ENCODE results near the gene GTF2IRD1. TPM values are rescaled to one million over a fixed set of nuclear protein-coding genes. Genes with fewer than 3 reads are reported as not detected.
A peak's percentile ranks its signal among the peaks of the same experiment; 100 is the strongest.
"Not testable (repeated sequence)": the region's sequence is repeated elsewhere in the genome, so short reads cannot be mapped to it uniquely, and the experiment has no call there.

GTF2IRD1 gene
- total RNA-seq, 2 experiments from 2014 or later = 4.9 to 6.6 TPM

DNA sequence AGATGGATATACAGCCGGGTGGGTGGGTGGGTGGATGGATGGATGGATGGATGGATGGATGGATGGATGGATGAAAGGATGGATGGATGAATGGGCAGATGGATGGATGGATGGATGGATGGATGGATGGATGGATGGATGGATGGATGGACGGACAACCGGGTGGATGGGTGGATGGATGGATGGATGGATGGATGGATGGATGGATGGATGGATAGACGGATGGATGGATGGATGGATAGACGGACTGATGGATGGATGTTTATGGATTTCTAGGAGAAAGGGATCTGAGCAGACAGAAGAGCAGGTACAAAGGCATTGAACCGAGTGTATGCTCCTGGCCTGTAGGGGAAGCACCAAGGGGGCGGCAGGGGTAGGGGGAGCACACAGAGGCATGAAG, 75.1 kb downstream of the GTF2IRD1 start:
- H3K4me1 Mint-ChIP-seq (ENCODE audit: low read depth); H3K27ac Mint-ChIP-seq; intact Hi-C loops (cut with micrococcal nuclease); CTCF ChIA-PET; POLR2A ChIA-PET; DNase-seq; H3K4me3 Mint-ChIP-seq; H3K27me3 Mint-ChIP-seq; H3K36me3 Mint-ChIP-seq; H3K9me3 Mint-ChIP-seq: not testable (repeated sequence)

DNA sequence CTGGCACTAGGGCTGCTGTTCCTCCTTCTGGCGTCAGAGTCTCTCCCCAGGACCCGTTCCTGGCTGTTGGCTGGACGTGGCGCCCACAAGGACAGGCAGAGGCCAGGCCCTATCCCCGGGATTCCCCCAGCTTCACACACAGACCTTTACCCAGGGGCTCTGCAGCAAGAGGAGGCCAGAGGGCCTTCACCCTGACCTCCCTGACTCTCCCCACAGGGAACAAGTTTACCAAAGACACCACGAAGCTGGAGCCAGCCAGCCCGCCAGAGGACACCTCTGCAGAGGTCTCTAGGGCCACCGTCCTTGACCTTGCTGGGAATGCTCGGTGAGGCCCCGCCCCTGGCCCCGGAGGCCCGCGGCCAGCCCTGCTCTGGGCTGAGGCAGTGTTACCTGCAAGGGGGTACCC, 82.2 kb downstream of the GTF2IRD1 start:
- POLR2A ChIA-PET = no interaction called here
- H3K27ac Mint-ChIP-seq = no peak overlapping the region
- no peaks in the 10 kb centered on the region for H3K27me3 Mint-ChIP-seq

DNA sequence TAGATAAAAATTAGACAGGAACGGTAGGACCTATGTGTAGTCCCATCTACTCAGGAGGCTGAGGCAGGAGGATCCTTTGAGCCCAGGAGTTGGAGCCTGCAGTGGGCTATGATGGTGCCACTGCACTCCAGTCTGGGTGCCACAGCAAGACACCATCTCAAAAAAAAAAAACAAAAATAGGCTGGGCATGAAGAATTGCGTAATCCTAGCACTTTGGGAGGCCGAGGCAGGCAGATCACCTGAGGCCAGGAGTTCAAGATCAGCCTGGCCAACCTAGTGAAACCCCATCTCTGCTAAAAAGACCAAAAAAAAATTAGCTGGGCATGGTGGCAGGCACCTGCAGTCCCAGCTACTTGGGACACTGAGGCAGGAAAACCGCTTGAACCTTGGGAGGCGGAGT, 88.2 kb downstream of the GTF2IRD1 start:
- H3K4me1 Mint-ChIP-seq (ENCODE audit: low read depth); POLR2A ChIA-PET; H3K36me3 Mint-ChIP-seq; DNase-seq; H3K9me3 Mint-ChIP-seq; intact Hi-C loops (cut with micrococcal nuclease); CTCF ChIA-PET; H3K4me3 Mint-ChIP-seq; H3K27ac Mint-ChIP-seq; H3K27me3 Mint-ChIP-seq: not testable (repeated sequence)

More for the DNA sequence above, 82.2 kb downstream of the GTF2IRD1 start:
- intact Hi-C loops (cut with micrococcal nuclease) = no loop called here
- DNase-seq = no peak
- CTCF ChIA-PET = no interaction called here
- H3K9me3 Mint-ChIP-seq = no peaks in the 10 kb centered on the region
- no peaks in the 10 kb centered on the region for H3K4me1 Mint-ChIP-seq (ENCODE audit: low read depth)
- no peaks in the 10 kb centered on the region for H3K36me3 Mint-ChIP-seq
- no peak overlapping the region for H3K4me3 Mint-ChIP-seq

DNA sequence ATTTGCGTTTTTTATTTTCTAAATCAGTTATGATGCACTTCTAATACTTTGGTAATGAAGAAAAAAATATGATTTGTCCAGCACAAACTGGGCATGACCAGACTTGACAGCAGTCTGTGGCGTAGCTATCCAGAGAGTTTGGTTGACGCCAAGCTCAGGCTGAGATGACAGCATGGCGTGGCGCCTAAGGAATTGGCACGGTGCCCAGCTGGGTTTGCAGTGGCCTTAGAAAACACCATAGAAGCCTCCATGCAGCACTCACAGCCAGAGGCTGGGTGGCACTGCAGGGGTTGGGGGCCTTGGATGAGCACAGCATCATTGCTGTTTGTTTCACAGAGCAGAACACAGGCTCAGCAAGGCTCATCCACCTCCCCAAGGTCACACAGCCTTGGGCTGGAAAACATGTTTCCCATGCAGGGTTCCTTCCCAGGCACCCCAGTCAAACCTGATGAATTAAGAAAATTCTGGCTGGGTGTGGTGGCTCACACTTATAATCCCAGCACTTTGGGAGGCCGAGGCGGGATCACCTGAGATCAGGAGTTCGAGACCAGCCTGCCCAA, 88.9 kb downstream of the GTF2IRD1 start:
- H3K9me3 Mint-ChIP-seq = peaks cover 8% of the 10 kb centered on the region
- H3K27me3 Mint-ChIP-seq = no peaks in the 10 kb centered on the region

DNA sequence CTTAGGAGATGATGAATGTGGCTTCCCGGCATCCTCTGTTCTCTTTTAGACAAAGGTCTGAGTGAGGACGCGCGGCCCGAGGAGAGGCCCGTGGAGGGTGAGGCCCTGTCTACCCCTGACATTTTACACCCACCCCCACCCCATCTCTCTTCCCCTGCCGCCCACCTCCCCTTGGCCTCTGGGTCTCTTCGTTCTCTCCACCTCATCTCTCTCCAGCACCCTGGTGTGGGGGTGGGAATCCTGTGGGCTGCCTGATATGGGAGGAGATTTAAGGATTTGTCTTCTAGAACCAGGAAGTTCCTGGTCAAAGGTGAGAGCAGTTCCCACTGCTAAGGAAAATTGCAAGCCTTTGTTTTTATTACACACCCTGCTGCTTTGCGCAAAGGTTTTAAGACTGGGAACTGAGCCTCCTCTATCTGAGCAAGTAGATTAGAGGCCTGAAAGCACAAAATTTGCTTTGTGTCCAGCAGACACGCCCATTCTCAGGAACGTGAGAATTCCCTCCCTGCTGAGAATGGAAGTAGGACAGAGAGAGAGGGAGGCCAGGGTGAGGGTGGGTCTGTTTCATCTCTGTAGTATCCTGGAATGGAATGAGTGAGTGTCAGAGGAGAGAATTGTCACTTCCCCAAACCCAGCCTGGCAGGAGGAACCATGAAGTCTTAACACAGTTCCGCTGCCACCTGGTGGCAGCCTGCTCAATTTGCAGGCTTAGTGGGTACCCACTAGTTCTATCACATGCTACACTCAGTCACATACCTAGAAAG, 91.2 kb downstream of the GTF2IRD1 start:
- intact Hi-C loops (cut with micrococcal nuclease) = loop anchor here (1.0 to 5.0 kb wide), 2 partner anchors 95 to 128 kb away; no protein-coding TSS in a partner anchor
- Mint-ChIP-seq H3K4me3 (no peak overlapping the region), H3K27ac (no peak overlapping the region), H3K36me3 (peaks cover 9% of the 10 kb centered on the region), H3K9me3 (peaks cover 8% of the 10 kb centered on the region), H3K27me3 (no peaks in the 10 kb centered on the region), H3K4me1 (ENCODE audit: low read depth) (no peaks in the 10 kb centered on the region)
- CTCF ChIA-PET = interaction anchor here (1.3 to 1.9 kb wide), 5 partner anchors 95 to 338 kb away, joined by 3 to 12 read pairs (median 9); no protein-coding TSS in a partner anchor
- POLR2A ChIA-PET = no interaction called here
- DNase-seq = peak; percentile 58

More for the DNA sequence above, 88.9 kb downstream of the GTF2IRD1 start:
- Mint-ChIP-seq H3K36me3 (peaks cover 9% of the 10 kb centered on the region), H3K4me1 (ENCODE audit: low read depth) (no peaks in the 10 kb centered on the region), H3K4me3 (no peak overlapping the region), H3K27ac (no peak overlapping the region)
- intact Hi-C loops (cut with micrococcal nuclease) = no loop called here
- ChIA-PET POLR2A (no interaction called here), CTCF (interaction anchor here (1.6 kb wide), 1 partner anchor 92 kb away, joined by 6 read pairs; no protein-coding TSS in a partner anchor)
- DNase-seq = no peak

DNA sequence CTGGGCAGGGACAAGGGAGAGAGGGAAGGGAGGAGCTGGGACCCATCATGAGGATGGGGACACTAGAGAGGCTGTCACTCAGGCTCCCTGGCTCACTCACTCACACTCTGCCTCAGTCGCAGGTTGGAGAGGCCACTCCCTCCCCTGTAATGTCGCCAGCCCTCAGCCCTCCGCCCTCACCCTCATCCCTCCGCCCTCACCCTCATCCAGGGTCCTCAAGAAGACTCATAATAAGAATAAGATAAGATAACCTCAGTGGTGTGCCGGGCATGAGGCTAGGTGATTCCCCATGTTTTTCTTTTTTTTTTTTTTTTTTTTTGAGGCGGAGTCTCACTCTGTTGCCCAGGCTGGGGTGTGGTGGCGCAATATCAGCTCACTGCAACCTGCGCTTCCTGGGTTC, 92.2 kb downstream of the GTF2IRD1 start:
- Mint-ChIP-seq H3K4me3 (no peak overlapping the region), H3K9me3 (peaks cover 8% of the 10 kb centered on the region), H3K27me3 (no peaks in the 10 kb centered on the region), H3K27ac (no peak overlapping the region), H3K36me3 (peaks cover 9% of the 10 kb centered on the region), H3K4me1 (ENCODE audit: low read depth) (no peaks in the 10 kb centered on the region)
- POLR2A ChIA-PET = no interaction called here
- no peak for DNase-seq
- intact Hi-C loops (cut with micrococcal nuclease) = loop anchor here (1.0 to 5.0 kb wide), 2 partner anchors 96 to 129 kb away; no protein-coding TSS in a partner anchor
- CTCF ChIA-PET = interaction anchor here (0.6 to 1.6 kb wide), 5 partner anchors 96 to 340 kb away, joined by 3 to 9 read pairs (median 5); no protein-coding TSS in a partner anchor

DNA sequence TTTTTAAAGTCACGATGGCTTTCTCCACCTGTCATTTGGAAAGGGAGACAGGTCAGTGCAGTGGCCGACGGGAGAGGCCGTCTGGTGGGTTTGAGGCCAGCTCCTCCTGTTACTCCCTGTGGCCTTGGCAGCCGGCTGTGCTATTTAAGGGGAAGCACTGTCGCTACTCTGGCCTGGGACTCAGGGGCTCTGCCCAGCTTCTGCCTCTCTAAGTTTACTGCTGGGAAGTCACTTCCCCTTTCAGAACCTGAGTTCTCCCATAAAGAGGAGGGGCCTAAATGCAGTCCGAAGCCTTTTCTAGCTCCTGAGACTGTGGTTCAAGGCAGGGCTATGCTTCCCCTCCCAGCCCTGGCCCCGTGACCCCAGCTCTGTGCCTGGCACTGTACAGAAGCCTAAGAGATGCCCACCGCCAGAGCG, 99.9 kb downstream of the GTF2IRD1 start:
- H3K27ac Mint-ChIP-seq; H3K4me1 Mint-ChIP-seq (ENCODE audit: low read depth); H3K27me3 Mint-ChIP-seq; intact Hi-C loops (cut with micrococcal nuclease); H3K4me3 Mint-ChIP-seq; DNase-seq; H3K9me3 Mint-ChIP-seq; H3K36me3 Mint-ChIP-seq; POLR2A ChIA-PET: not testable (repeated sequence)
- CTCF ChIA-PET = interaction anchor here (1.3 kb wide), 1 partner anchor 13 kb away, joined by 5 read pairs; no protein-coding TSS in a partner anchor

DNA sequence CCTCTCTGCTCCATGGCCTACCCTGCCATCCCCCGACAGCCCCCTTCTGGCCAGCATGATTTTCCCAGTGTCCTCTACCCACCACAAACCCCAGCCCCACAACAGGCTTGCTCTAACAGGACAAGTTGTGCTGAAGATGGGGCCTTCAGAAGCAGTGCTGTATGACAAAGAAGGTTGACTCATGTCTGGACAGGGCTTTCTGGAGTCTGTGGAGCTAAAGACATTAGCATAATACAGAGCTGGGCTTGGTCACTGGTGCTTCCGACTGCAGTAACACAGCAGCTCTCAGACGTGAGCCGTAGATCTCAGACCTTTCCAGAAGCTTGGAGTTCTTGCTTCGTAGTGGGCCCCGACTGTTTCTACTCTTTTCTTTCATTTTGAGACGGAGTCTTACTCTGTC, 100.5 kb downstream of the GTF2IRD1 start:
- H3K4me1 Mint-ChIP-seq (ENCODE audit: low read depth) = no peaks in the 10 kb centered on the region
- CTCF ChIA-PET = interaction anchor here (1.3 kb wide), 1 partner anchor 12 kb away, joined by 5 read pairs; no protein-coding TSS in a partner anchor
- no peaks in the 10 kb centered on the region for H3K36me3 Mint-ChIP-seq
- H3K9me3 Mint-ChIP-seq = no peaks in the 10 kb centered on the region
- intact Hi-C loops (cut with micrococcal nuclease) = no loop called here
- H3K4me3 Mint-ChIP-seq = no peak overlapping the region
- no peak for DNase-seq
- POLR2A ChIA-PET = no interaction called here
- no peaks in the 10 kb centered on the region for H3K27me3 Mint-ChIP-seq
- no peak overlapping the region for H3K27ac Mint-ChIP-seq

DNA sequence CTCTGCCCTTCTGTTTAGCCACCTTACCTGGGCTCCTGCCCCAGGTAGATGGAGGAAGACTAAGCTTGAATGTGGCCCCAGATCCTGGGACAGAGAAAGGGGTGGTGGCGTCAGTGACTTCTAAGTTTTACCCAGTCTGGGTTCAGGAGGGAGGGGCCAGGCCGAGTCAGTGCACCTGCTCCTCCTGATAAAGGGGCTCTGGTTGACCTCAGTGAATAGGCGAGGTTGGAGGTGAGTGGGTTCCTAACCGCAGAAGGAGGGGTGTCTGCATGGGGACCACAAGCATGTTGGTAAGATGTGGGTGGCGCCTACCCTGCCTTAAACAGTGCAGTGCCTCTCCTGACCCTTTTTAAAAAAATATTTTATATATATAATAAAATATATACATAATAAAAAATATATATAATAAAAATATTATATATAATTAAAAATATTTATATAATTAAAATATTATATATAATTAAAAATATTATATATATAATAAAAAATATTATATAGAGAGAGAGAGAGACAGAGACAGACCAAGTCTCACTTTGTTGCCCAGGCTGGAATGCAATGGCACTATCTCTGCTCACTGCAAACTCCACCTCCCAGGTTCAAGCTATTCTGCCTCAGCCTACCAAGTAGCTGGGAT, 106.5 kb downstream of the GTF2IRD1 start:
- Mint-ChIP-seq H3K4me1 (ENCODE audit: low read depth) (no peaks in the 10 kb centered on the region), H3K36me3 (no peaks in the 10 kb centered on the region), H3K9me3 (no peaks in the 10 kb centered on the region), H3K27ac (no peak overlapping the region), H3K4me3 (no peak overlapping the region), H3K27me3 (no peaks in the 10 kb centered on the region)
- CTCF ChIA-PET = no interaction called here
- intact Hi-C loops (cut with micrococcal nuclease) = no loop called here
- POLR2A ChIA-PET = no interaction called here
- no peak for DNase-seq

DNA sequence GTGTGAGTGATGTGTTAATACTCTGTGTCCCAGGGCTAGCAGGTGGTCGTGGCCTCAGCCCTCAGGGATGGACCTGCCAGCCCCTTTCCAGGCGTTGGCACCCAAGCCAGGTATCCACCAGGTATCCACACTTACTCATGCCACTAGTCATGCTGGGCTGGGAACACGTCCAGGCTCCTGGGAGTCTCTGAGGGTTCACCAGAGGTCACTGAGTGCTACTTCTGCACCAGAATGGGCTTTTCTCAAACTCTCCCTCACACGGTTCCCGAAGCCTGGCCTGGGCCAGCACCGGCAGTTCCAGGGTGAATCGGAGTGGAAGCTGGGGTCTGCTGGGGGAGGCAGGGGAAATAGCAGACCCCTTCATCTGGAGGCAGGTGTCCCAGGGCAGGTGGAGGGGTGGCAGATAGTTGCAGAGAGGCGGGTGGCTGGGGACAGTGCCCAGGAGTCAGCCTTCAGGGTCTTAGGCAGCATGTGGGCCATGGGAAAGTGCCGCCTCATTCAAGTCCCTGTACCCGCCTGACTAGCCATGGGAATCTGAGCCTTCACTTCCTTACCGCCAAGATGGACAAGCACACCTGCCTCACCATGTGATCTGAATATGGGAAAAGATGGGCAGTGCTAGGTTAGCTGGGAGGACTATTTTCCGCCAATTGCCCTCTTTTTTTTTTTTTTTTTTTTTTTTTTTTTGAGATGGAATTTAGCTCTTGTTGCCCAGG, 108.3 kb downstream of the GTF2IRD1 start:
- H3K36me3 Mint-ChIP-seq = no peaks in the 10 kb centered on the region
- ChIA-PET POLR2A (no interaction called here), CTCF (interaction anchor here (0.9 kb wide), 1 partner anchor 118 kb away, joined by 3 read pairs; no protein-coding TSS in a partner anchor)
- no peak for DNase-seq
- H3K27me3 Mint-ChIP-seq = no peaks in the 10 kb centered on the region
- no peaks in the 10 kb centered on the region for H3K4me1 Mint-ChIP-seq (ENCODE audit: low read depth)
- no peak overlapping the region for H3K27ac Mint-ChIP-seq
- no peak overlapping the region for H3K4me3 Mint-ChIP-seq
- H3K9me3 Mint-ChIP-seq = no peaks in the 10 kb centered on the region
- intact Hi-C loops (cut with micrococcal nuclease) = no loop called here

DNA sequence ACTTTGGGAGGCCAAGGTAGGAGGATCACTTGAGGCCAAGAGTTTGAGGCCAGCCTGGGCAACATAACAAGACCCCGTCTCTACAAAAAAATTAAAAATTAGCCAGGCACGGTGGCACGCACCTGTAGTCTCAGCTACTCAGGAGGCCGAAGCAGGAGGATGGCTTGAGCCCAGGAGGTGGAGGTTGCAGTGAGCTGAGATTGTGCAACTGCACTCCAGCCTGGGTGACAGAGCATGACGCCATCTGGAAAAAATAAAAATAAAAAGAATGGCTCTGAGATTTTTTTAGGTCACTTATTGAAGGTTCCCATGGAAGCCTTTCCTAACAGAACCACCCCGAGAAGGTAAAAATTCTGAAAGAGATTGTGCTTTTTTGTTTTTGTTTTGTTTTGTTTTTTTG, 109.9 kb downstream of the GTF2IRD1 start:
- H3K9me3 Mint-ChIP-seq; H3K36me3 Mint-ChIP-seq; intact Hi-C loops (cut with micrococcal nuclease); POLR2A ChIA-PET; H3K27me3 Mint-ChIP-seq; H3K4me3 Mint-ChIP-seq; H3K4me1 Mint-ChIP-seq (ENCODE audit: low read depth); H3K27ac Mint-ChIP-seq; DNase-seq: not testable (repeated sequence)
- CTCF ChIA-PET = interaction anchor here (1.4 kb wide), 1 partner anchor 143 kb away, joined by 3 read pairs; no protein-coding TSS in a partner anchor

DNA sequence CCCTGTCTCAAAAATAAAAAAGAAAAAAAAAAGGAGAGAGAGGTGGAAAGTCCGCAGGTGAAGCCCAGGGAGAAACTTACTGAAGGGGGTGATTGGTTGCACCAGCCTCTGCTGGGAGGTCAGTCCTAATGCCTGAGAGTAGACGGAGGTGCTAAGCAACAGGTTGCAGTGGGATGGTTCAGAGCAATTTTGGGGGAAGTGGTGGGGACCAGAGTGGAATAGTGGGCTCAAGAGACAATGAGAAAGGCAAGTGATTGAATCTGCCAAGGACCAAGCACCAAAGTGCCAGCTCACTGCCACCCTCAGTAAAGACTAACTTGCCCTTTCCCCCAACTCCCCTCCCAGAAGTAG, 113.6 kb downstream of the GTF2IRD1 start:
- Mint-ChIP-seq H3K36me3 (no peaks in the 10 kb centered on the region), H3K27me3 (no peaks in the 10 kb centered on the region), H3K4me1 (ENCODE audit: low read depth) (peaks cover 11% of the 10 kb centered on the region), H3K27ac (no peak overlapping the region), H3K9me3 (no peaks in the 10 kb centered on the region), H3K4me3 (no peak overlapping the region)
- DNase-seq = no peak
- intact Hi-C loops (cut with micrococcal nuclease) = no loop called here
- POLR2A ChIA-PET = interaction anchor here (0.6 to 0.9 kb wide), 2 partner anchors 75 to 116 kb away, joined by 3 read pairs; no protein-coding TSS in a partner anchor
- CTCF ChIA-PET = interaction anchor here (0.7 to 6.6 kb wide), 12 partner anchors 13 to 166 kb away, joined by 3 to 112 read pairs (median 5); no protein-coding TSS in a partner anchor

All from activated CD4-positive, alpha-beta memory T cell treated with anti-CD3 and anti-CD28 coated beads for 36 hours (primary cell).